ENCODE data around the gene TRIM3. TPM values are rescaled to one million over a fixed set of nuclear protein-coding genes. Genes with fewer than 3 reads are reported as not detected.

TRIM3 gene
- total RNA-seq, 2 donors from 2014 or later, result 37.6 to 49.3 TPM

DNA sequence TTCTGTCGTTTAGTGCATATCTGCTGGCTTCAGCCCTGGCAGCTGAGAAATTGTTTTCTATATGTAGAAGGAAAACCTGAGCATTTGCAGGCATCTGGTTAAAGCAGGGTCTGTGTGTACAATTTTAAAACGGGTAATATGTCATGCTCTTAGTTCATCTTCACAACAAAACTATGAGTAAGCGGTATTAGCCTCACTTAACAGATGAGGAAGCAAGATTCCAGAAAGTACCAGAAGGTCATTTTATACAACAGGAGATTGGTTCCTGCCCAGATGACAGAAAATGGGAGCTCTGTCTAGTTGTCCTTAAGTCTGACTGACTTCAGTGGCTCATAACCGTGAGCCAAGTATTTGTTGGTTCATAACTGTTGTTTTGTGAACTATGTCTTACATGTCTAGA is 8.7 kb upstream of the TRIM3 start:
- intact Hi-C loops (cut with DNase I, micrococcal nuclease), result no loop called here
- no peak for DNase-seq
- ATAC-seq, result no peak

DNA sequence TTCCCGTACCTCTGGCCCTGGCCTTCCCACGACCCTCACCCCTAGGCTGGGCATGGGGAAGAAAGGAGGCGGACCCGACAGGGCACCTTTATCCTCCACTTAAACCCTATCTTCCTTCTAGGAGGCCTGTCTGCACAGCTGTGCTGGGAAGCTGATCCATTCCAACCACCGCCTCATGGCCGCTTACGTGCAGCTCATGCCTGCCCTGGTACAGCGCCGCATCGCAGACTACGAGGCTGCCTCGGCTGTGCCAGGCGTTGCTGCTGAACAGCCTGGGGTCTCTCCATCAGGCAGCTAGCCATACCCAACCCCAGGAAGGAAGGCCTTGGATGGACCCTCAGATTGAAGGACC is 8.2 kb upstream of the TRIM3 start:
- DNase-seq (peak in 1 of 2 donors; percentile 37), ATAC-seq (peak; percentile 34)
- intact Hi-C loops (cut with DNase I, micrococcal nuclease), result no loop called here

DNA sequence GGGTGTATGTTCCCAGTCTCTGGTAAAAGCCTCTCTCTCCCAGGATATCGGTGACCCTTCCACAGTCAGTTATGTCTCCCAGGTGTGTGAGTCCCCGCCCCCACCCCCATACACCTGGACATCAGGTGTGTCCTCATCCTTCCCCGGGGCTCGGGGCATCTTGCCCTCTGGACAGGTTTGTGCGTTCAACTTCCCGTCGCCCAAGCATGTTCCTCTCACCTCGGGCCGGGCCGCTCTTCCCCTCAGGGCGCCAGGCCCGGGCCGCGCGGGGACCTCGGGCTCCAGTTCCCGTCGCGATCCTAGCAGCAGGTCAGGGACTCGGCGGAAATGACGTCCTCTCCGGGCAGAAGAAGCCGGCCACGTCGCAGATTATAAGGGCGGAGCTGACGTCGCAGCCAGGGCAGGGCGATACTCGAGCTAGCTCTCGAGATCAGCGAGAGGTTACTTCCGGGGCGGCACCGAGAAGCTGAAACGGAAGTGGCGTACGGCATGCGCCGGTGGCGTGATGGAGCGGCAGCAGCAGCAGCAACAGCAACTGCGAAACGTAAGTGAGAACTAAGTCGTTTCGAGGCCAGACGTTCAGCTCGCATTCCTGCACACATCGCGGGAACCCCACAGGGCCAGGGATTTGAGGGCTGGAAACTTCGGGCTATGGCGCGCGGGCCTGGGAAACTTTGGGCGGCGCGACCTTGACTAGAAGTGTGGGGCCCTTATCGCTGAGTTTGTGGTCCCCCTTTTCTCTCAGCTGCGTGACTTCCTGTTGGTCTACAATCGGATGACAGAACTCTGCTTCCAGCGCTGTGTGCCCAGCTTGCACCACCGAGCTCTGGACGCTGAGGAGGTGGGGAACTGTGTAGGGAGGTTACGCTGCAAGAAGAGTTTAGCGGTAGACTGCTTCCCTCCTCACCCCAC is 7.5 kb upstream of the TRIM3 start, which contains the start of the genes ARFIP2 and TIMM10B:
TSS of gene ARFIP2 (minus strand) at position 320 of the 912 bp plus-strand sequence. CDS start 910 bp downstream, outside the sequence.
TSS of gene TIMM10B (plus strand) at position 490 of the 912 bp plus-strand sequence. CDS start at position 506, 16 bp downstream.
- peak; percentile 99 for DNase-seq
- intact Hi-C loops (cut with DNase I, micrococcal nuclease), result no loop called here
- ATAC-seq, result peak; percentile 95

DNA sequence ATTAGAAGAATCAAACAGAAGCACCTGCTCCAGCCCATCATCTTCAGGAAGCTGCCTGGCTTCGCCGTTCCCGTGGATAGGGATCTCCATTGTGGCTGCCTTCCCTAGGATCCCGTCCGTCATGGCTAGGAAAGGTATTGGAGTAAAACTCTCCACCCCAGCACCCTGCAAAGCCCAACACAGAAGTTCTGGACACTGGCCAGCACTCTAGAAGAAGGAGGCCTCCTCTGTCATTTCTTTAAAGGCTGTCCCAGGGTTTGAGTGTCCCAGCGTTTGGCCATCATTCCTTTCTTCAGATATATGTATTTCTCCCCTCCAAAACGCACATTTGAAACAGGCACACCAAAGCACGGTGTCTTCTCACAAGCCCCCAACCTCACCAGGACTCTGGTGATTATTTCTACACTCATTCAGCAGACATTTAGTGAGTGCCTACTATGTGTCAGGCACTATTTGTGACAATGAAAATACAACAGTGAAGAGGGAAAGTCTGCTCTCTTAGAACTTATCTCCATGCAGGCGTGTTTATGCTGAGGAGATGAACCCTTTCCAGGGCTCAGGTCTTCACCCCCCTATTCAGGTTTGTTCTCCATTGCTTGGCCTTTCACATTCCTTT is 6.7 kb upstream of the TRIM3 start:
- intact Hi-C loops (cut with DNase I, micrococcal nuclease), result no loop called here
- DNase-seq (no peak), ATAC-seq (no peak)

DNA sequence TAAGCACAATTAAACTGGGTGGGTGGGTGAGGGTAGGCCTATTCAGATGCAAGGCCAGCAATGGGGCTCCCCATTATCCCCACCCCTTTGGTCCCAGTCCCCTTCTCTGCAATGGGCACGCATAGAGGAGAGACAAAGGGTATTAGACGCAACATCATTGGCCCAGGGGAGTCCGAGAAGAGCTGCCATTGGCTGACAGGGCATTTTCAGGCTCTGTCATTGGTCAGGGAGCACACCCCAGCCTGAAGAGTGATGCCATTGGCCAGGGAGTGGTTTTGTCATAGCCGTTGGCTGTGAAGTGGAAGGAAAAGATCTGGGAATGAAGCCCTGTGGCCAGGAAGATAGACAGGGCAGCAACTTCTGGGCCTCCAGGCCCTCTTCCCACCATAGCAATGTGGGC is 2.8 kb upstream of the TRIM3 start:
- intact Hi-C loops (cut with DNase I, micrococcal nuclease), result no loop called here
- DNase-seq, result no peak
- no peak for ATAC-seq

DNA sequence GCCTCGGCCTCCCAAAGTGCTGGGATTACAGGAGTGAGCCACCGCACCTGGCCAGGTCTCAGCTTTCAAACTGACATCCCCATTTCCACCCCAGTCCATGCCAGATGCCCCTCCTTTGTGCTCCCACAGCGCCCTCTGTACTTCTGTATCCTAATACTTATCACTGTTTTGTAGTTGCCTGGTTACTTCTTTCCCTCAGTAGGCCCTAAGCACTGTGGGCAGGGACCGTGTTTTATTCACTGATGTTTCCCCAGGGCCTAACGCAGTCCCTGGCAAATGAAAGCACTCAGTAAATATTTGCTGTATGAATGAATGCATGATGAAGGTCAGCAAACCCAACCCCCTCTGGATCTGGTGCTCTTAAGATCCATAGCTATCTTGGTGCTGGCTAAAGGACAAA is 2.2 kb upstream of the TRIM3 start:
- intact Hi-C loops (cut with DNase I, micrococcal nuclease), result no loop called here
- ATAC-seq, result peak; percentile 2
- no peak for DNase-seq

DNA sequence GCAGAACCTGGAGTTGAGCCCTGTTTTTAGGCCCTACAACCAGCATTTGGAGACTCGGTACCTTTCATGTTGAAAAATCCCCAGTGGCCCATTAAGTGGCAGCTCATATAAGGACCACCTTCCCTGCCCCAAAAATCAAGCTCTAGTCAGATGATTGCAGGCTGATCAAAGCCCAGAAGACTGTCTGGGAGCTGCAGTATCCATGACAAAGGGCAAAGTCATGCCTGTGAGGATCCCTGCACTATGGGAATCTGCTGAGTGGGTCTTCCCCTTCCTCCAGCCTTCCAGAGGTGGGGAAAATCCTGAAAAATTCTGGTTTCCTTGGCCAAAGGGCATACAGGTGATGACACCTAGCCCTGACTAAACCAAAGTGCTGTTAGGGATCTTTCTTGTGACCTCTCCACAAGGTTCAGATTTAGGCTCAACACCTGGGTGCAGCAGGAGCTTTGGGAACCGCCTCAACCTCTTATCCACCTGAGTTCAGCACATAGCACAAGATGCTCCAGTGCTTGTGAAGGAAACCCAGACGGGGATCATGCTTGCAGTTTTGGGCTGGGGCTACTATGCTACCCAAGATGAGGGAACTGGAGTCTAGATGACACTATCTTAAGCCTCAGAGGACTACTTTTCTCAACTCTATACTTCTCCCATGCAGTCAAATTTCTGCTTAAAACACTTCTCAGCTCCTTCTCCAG is 1.2 kb upstream of the TRIM3 start:
- ATAC-seq, result no peak
- intact Hi-C loops (cut with DNase I, micrococcal nuclease), result no loop called here
- no peak for DNase-seq

DNA sequence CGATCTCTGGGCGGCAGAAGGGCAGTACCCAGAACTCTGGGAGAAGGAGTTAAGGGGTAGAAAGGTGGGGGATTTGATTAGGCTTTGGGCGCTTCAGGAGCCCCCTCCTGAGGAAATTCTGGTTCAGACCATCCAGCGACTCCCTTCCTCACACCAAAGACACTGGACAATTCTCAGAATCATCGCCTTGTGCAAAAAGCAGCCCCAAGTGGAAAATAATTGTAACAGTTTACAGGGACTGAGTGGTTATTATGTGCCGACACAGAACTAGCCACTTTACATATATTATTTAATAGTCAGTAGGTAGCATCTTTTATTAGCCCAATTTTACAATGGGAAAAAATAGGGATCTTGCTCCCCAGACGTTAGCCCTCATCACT is 662 bp upstream of the TRIM3 start:
- intact Hi-C loops (cut with DNase I, micrococcal nuclease), result no loop called here
- DNase-seq (no peak), ATAC-seq (no peak)

DNA sequence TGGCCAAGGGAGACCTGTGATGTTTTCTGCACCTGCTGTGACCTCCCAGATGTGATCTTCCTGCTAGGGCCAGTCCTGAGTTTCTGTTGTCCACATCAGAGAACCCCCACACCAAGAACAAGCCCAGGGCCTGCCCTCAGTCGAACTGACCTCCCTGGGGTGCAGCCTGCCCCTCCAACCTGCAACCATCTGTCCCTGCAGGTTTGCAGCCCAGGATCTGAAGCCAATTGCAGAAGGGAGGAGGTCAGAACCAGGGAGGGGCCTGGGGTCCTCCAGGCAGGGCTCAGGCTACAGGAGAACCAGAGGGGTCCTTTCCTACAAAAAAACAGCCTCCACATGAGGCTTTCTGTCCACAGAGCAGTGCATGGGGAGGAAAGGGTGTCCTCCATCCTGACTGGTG is 807 bp downstream of the TRIM3 start:
- no peak for DNase-seq
- ATAC-seq, result no peak
- intact Hi-C loops (cut with DNase I, micrococcal nuclease), result no loop called here

DNA sequence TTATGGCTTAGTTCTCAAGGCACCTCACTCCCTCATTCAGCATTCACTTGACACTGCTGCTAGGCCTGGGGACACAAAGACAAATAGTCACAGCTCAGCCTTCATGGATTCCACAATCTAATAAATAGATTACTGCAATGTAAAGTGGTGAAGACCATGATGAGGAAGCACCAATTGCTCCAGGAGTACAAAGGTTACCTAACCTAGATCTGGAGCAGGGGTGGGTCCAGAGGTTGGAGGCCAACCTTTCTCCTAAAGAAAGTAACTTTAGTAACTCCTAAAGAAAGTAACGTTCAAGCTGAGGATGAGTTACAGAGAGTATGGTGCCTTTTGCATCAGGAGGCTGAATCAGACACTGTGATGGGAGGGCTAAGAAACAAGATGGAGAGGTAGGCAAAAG is 4.1 kb downstream of the TRIM3 start:
- intact Hi-C loops (cut with DNase I, micrococcal nuclease), result no loop called here
- DNase-seq (no peak), ATAC-seq (peak; percentile 20)

DNA sequence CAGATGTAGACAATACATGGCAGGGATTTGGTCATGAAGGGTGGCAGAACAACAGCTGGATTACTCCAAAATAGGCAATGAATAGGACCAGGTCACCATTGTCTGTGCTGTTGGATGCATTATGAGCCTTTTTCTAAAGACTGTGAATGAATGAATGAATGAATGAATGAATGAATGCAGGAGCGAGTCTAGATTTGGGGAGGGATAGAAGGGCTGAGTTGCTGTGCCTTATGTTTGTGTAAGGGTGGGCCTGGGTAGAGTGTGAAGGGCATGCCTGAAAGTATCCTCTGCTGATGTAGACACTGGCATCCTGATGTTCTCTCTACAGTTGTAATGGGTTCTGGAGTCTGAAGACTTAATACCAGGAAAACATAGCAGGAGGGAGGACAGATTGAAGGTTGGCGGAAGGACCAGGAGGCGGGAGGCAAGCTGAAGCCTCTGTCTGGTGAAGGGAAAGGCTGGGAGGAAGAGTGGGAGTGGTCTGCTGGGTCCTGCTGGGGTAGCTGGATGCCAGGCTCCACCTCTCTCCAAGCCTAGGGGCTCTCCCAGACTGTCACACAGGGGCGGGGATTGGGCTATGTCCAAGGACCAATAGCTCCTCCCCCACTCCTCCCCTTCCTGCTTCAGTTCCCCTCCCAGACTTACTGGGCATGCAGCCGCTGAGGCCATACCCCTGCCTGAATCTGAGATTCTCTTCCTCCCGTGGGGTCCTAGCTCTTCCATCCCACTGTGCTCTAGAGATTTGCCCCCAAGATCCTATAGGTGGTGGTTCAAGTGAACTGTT is 4.8 kb downstream of the TRIM3 start:
- DNase-seq (peak; percentile 79 to 84), ATAC-seq (peak; percentile 58)
- intact Hi-C loops (cut with DNase I, micrococcal nuclease), result no loop called here

DNA sequence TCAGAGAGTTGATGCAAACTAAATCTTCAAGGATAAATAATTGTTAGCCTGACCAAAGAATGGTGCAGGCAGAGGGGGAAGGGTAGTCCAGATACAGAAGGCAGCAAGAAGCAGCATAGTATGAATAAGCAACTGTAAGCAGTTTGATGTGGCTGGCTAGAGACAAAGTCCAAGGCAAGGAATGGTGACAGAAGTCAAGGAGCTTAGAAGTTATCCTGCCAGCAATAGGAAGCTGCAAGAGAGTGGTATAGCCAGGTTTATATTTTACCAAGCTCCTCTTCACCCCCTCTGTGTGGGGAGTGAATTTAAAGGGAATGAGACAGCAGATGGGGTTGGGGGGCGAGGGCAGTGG is 14.7 kb downstream of the TRIM3 start:
- DNase-seq, result no peak
- intact Hi-C loops (cut with DNase I, micrococcal nuclease), result no loop called here
- ATAC-seq, result peak; percentile 93

DNA sequence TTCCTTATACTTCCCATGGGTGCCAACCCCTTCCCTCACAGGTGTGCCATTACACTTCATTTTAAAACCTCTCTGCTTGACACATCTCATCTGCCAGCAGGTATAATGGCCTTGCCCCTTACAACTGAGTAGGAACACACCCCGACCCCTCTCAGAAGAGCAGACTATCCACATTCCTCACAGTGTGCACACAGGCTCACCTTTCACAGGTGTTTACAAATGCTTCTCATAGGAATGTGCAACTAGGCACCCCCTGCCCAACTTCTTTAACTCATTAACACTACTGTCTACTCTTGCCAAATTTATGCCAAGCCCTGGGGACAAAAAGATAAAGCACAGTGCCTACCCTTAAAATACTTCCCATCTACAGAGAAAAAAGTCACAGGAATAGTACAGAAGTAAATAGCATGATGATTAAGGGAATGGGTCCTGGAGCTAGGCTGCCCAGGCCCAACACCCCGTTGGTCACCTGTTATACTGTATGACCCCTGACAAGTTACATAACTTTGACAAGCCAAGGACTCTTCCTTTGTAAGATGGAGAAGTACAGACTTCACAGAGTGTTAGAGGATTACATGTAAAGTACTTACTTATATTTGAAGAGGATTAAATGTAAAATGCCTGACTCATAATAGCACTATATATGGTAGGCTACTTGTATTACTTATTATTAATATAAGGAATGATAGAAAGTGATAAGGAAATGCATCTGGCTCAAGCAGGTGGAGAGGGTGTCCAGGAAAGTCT is 15.2 kb downstream of the TRIM3 start:
- ATAC-seq, result no peak
- no peak for DNase-seq
- intact Hi-C loops (cut with DNase I, micrococcal nuclease), result no loop called here

DNA sequence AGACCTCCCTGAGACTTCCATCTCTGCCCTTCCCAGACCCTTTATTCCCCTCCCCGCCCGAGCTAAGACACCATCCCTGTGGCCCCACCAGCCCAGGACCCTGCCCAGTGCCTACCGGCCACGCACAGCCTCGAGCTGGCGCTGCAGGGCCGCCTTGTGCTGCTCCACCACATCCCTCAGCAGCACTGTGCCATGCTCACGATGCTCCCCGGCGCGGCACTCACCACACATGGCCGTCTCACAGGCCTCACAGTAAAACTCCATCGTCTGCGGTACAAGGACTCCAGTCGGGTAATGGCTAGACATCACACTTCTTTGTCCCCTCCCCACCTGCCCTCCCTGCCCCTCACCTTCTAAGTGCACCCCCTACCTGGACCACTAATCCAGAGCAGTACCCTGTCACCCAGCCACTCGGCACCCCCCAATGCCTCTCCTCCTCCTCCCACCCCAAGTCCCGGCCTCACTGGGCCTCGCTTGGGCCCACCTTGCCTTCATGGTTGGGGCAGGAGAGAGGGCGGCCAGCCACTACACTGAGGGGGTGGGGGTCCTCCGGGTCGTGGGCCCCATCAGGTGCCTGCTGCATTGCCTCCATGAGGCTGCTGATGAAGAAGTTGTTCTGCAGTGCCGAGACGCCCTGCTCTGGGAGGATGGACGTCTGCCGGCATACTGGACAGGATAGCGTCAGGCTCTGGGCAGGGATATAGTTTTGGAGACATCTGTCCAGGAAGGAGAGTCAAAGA is 16.0 kb downstream of the TRIM3 start:
- intact Hi-C loops (cut with DNase I, micrococcal nuclease), result no loop called here
- DNase-seq (no peak), ATAC-seq (no peak)

DNA sequence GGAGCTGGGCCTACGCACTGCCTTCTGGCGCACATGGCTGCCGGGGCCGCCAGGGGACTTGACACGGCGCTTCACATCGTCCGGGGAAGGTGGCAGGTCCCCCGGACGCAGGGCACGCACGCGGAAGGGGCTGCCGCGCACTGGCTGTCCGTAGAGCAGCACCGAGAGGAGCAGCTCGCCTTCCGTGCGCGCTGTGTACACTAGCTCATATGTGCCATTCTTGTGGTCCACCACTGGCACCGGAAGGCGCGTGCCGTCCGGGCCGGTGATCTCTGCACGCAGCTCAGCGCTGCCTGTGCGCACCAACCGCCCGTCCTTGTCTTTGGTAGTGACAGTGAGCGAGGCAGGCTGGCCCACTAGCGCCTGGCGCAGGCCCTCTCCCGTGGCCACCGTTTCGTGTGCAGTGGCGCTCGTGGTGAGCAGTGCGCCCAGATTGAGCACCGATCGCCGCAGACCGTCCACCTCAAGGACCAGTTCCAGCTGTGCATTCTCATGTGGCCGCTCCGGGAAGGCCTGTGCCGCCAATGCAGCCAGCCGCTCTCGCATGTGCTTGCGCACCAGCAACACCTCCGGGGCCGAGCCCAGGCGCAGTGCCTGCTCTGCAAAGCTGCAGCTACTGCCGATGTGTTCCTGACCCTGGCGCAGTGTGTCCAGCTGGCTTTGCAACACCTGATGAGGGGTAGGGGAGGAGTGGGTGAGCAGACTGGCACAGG is 17.2 kb downstream of the TRIM3 start:
- DNase-seq, result no peak
- intact Hi-C loops (cut with DNase I, micrococcal nuclease), result no loop called here
- ATAC-seq, result no peak

DNA sequence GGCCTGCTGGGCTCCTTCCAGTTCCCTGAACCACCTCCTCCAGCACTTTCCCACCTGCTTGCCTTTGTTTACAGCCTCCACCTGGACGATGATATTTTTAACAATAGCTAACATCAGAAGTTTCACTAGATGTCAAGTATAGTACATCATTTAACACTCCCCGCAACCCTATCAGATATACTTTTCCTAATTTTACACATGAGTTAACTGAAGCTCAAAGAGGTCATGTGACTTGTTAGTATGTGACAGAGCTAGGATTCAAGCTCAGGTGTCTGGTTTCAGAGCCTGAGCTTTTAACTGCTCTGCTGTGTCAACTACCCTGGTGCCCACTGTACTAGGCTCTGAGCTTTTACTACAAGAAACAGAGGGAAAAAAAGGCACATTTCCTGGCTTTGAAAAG is 18.7 kb downstream of the TRIM3 start:
- DNase-seq, result no peak
- ATAC-seq, result no peak
- intact Hi-C loops (cut with DNase I, micrococcal nuclease), result no loop called here

DNA sequence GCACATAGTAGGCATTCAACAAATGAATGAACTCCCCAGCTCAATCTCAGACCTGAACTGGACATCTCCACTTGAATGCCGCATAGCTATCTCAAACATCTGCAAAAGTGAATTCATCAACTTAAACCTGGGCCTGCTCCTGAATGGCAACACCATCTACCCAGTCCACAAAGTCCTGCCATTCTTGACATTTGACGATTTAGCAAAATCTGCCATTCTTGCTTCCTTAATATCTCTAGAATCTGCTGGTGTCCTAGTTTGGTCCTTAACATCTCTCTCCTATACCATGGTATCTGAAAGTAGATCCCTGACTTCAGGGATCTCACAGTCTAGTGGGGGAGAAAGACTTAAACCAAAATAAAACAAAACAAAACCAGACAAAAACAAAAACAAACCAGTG is 20.6 kb downstream of the TRIM3 start:
- intact Hi-C loops (cut with DNase I, micrococcal nuclease), result no loop called here
- DNase-seq (no peak), ATAC-seq (no peak)
